AG09309 (cell line): ENCODE results near the gene UCK2.

Source experiments
- DNase-seq: peaks from one replicate; pipeline ENCODE4 v3.0.0-alpha.2; 2010; ENCODE audit warnings: low read depth
- H3K4me3 ChIP-seq: 2 replicates; pipeline ENCODE4 v1.5.1; 2011; ENCODE audit warnings: mild to moderate bottlenecking, low read depth, low read length, moderate library complexity; ENCODE audit not compliant: control insufficient read depth
- TF ChIP-seq, protein P1 (sequence below): IDR thresholded peaks from 2 replicates; pipeline ENCODE4 v1.5.1; 2011; ENCODE audit warnings: mild to moderate bottlenecking, low read depth, low read length, inconsistent platforms; ENCODE audit not compliant: insufficient read depth, control insufficient read depth; ENCODE audit errors: missing control alignments

Gene UCK2

DNA sequence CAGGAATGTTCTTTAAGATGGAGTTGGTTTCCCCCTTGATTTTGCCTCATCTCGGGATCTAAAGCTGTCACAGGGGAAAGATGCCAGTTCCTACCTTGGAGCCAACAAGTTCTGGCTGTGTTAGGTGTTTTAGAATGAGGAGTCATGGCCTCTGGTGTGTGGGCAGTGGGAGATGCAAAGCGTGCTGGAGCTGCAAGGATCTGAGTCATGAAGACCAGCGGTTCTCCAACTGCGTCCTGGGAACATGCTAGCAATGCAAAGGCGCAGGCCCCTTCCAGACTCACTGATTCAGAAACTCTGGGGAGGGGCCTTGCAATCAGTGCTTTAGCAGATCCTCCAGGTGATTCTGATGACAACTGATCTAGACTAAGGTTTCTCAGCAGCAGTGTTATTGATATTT is 109.1 kb downstream of the UCK2 start:
- TF ChIP-seq, protein P1, sequence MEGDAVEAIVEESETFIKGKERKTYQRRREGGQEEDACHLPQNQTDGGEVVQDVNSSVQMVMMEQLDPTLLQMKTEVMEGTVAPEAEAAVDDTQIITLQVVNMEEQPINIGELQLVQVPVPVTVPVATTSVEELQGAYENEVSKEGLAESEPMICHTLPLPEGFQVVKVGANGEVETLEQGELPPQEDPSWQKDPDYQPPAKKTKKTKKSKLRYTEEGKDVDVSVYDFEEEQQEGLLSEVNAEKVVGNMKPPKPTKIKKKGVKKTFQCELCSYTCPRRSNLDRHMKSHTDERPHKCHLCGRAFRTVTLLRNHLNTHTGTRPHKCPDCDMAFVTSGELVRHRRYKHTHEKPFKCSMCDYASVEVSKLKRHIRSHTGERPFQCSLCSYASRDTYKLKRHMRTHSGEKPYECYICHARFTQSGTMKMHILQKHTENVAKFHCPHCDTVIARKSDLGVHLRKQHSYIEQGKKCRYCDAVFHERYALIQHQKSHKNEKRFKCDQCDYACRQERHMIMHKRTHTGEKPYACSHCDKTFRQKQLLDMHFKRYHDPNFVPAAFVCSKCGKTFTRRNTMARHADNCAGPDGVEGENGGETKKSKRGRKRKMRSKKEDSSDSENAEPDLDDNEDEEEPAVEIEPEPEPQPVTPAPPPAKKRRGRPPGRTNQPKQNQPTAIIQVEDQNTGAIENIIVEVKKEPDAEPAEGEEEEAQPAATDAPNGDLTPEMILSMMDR = no peak
- no peak for DNase-seq
- no peak overlapping the region for H3K4me3 ChIP-seq

DNA sequence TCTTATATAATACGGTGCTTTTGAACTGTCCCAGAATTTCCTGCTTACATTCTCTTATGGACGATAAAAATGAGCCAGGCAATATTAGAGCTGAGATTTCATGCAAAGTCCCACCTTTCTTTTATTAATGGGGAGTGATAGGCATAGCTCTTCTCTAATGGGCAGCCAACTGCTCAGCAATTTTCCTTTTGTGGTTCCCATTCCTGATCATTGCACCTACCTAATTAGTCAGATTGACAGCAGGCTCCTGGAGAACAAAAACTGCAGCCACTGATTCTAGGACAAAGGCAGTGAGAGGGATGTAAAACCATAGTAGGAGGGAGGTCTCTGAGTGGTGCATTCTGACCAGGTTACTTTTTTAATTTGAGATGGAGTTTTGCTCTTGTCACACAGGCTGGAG is 110.4 kb downstream of the UCK2 start:
- DNase-seq = no peak
- TF ChIP-seq, protein P1 = no peak
- H3K4me3 ChIP-seq = no peak overlapping the region

DNA sequence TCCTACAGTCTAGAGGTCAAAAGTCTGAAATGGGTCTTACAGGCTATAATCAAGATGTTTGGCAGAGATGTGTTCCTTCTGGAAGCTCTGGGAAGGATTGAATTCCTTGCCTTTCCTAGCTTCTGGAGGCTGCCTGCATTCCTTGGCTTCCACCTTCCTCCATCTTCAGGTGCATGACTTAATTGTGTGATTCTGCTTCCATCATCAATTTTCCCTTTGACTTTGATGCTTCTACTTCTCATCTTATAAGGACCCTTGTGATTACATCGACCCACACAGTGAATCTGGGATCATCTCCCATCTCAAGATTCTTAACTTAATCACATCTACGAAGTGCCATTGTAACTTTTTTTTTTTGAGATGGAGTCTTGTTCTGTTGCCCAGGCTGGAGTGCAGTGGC is 111.4 kb downstream of the UCK2 start:
- no peak for DNase-seq
- TF ChIP-seq, protein P1 = no peak
- H3K4me3 ChIP-seq = no peak overlapping the region

DNA sequence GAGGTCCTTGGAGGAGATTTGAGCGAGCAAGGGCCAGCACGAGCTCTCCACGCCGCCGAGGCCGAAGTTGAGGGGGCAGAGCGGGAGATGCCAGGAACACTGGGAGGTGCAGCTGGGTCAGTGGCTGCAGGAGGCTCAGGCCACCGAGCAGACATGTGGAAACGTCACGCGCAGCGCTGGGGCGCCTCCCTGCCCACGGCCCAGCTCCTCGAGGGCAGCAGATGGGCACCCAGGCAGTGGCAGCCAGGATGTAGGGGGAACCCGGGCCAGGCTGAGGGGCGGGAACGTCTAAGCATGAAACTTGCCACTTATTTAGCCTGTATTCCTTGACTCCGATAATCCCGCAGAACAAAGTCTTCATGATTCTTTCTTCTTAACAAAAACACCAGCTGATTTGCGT is 114.1 kb downstream of the UCK2 start:
- no peak for DNase-seq
- TF ChIP-seq, protein P1 = no peak
- H3K4me3 ChIP-seq = no peak overlapping the region

DNA sequence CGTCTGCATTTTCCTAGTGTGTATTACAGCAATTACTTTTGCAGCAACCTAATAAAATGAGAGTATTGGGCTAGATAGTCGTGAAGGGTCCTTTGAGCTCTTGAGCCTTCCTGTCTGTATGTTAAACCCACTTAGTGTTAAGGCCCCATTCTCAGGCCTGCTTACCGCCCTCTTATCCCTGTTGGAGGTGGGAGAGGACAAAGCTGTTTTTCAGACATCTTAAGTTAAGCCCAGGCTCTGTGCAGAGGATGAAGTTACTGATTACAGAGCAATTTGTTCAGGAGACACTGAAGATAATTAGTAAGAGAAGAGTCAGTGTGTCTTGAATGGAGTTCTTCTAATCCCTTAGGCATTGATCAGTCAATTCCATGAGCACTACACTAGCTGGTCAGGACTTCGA is 114.6 kb downstream of the UCK2 start:
- TF ChIP-seq, protein P1 = no peak

DNA sequence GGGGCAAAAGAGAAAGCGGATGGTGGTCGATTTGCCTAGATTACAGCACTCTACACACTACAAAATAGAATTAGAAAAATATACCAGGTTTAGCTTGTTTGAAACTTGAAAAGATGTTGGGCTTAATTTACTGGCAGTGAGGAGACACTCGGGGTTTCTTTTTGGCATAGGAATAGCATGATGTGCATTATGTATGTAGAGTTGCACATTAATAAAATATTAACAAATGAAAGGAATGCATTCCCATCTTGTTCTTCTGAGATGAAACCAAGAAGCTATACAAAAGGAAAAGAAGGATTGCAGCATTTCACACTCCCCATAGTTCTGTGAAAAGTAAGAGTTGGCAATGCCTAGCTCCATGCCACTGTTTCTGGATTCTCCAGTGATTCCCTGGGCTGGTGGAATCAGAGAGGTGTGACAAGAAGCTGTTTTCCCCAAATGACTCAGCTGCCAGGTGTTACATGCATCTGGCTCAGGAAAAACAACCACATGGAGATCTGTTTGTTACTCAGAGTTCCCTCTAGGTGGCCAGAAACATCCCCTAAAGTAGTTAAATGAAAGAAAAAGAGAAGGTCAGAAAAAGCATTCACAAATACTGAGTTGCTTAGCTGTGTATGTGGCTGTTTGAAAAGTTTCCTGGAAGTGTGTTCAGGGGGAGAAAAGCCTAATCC is 115.6 kb downstream of the UCK2 start:
- no peak for DNase-seq
- TF ChIP-seq, protein P1 = no peak
- H3K4me3 ChIP-seq = no peak overlapping the region

More for the DNA sequence above, 114.6 kb downstream of the UCK2 start:
- no peak for DNase-seq
- H3K4me3 ChIP-seq = no peak overlapping the region

DNA sequence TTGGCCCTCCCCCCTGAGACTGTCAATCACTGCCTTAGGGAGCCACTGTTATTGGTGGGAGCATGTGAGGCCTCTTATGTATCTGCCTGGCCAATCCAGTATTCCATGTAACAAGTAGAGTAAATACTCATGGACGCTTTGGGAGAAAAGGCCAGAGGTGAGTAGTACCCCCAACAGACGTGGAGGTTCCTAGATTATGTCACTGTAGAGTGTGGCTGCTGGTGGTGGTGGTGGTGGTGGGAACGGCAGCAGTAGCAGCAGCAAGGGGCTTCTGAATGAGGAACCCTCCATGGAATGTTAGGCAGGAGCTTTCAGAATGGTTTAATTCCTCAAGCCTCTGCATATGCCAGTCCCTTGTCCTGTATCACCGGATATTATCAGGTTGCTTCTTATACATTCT is 118.5 kb downstream of the UCK2 start:
- no peak overlapping the region for H3K4me3 ChIP-seq
- TF ChIP-seq, protein P1 = no peak
- DNase-seq = no peak
